Left colon (tissue), 2 donors: ENCODE results near the gene DEGS2. TPM values are rescaled to one million over a fixed set of nuclear protein-coding genes. Genes with fewer than 3 reads are reported as not detected.
"Not testable (repeated sequence)": the region's sequence is repeated elsewhere in the genome, so short reads cannot be mapped to it uniquely, and the experiment has no call there.

Experiments
- ATAC-seq: fragments of 200-7000 bp; cut with Tn5 transposase; one replicate; pipeline ENCODE4 v1.9.1; 2020; ENCODE audit warnings: mild to moderate bottlenecking, moderate library complexity
- DNase-seq, 2 donors: peaks; one replicate each; pipeline ENCODE4 v3.0.0-alpha.2; 2020
- intact Hi-C, 2 donors: fragments of 100-400 bp; cut with DNase I in 1 of 2; cut with micrococcal nuclease in 1 of 2; formaldehyde crosslinking; loops; one replicate each; pipeline versions ENCODE4 v1.11.2 to v1.14.0; 2022; cut with DNase I, micrococcal nuclease
- long read RNA-seq: library from polyadenylated mRNA; unstranded; transcript quantifications from one replicate; pipeline ENCODE4 v2.0.0, GENCODE V29; 2021
- total RNA-seq, 2 donors: library from RNA; stranded (reverse); fragmentation: NEBNext Ultra II Directional; extraction: Animal tissue kit (Norgen Biotek cat#: 25700); gene quantifications; one replicate each; pipeline ENCODE4 v1.2.1, GENCODE V29; 2021
- donor health status: DM: no; HTN: no; CAD: no.
- donor health status: DM: yes; HTN: yes; CAD: no.

The DEGS2 gene
- 10 to 100 TPM; 25.0 to 36.9 TPM for total RNA-seq
- long read RNA-seq, full-length matches to known transcripts = 45 of 54 reads
- long read RNA-seq, partial matches to known transcripts = 5 of 54 reads
- long read RNA-seq, other reads (novel, unspliced or antisense) = 4 of 54 reads

DNA sequence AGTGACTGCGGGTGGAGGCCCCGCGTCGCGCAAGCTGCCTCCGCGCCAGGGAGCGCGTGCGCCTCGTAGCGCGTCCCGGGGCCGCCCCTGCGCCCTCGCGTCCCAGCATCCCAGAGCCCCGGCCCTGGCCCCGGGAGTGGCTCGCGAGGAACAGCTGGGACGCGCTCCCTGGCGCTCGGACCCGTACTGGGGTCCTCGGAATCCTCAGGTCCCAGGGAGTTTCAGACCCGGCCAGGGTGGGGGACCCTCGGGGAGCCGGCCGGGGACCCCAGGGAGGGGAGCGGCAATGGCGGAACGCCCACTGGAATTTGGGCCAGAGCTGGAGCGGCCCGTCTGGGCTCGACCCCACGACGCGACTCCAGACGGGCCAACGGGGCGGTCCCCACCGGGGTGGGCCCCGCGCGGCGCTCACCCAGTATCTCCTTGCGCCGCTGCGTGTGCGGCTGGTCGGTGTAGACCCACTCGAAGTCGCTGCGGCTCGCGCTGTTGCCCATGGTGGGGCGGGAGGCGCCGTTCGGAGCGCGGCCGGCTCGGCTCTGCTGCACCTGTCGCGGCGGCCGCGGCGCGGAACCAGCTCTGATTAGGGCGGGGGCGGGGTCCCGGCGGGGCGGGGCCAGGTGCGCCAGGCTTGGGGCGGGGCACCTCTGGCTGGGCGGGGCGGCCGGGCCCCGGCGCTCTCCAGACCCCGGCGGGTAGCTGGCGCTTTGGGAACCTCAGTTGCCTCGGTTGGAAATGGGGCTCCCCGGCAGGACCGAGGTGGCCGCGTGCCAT lies at the start of gene DEGS2:
Gene DEGS2 (minus strand): TSS at position 552 of the 771 bp plus-strand sequence. CDS start 58 bp downstream, at position 494.
- DNase-seq = peak; percentile 52 to 85
- intact Hi-C loops = no loop called here
- peak; percentile 71 for ATAC-seq

DNA sequence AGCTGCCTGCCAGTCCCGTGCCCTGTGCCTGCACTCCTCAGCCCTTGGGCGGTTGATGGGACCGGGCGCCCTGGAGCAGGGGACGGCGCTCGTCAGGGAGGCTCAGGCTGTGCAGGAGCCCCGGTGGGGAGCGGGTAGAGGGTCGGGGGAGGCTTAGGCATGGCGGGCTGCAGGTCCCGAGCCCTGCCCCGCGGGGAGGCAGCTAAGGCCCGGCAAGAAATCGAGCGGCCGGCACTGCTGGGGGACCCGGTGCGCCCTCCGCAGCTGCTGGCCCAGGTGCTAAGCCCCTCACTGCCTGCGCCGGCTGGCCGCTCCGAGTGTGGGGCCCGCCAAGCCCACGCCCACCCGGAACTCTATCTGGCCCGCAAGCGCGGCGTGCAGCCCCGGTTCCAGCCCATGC lies 48.7 kb upstream of the DEGS2 start:
- DNase-seq, intact Hi-C loops, ATAC-seq: not testable (repeated sequence)

DNA sequence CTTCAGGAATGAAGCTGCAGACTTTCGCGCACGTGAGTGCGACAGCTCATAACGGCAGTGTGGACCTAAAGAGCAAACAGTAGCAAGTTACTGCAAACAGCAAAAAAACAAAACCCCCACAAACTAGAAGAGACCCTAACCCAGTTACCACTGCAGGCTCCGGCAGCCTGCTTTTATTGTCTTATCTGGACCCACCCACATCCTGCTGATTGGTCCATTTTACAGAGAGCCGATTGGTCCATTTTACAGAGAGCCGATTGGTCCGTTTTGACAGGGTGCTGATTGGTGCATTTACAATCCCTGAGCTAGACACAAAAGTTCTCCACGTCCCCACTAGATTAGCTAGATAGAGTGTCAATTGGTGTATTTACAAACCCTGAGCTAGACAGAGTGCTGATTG lies 48.1 kb upstream of the DEGS2 start:
- DNase-seq, ATAC-seq, intact Hi-C loops: not testable (repeated sequence)

DNA sequence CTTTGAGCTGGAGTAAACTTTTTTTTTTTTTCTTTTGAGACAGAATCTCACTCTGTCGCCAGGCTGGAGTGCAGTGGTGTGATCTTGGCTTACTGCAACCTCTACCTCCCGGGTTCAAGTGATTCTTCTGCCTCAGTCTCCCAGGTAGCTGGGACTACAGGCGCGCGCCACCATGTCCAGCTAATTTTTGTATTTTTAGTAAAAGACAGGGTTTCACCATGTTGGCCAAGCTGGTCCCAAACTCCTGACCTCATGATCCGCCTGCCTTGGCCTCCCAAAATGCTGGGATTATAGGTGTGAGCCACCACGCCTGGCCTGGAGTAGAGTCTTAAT lies 45.4 kb upstream of the DEGS2 start:
- intact Hi-C loops, DNase-seq, ATAC-seq: not testable (repeated sequence)

DNA sequence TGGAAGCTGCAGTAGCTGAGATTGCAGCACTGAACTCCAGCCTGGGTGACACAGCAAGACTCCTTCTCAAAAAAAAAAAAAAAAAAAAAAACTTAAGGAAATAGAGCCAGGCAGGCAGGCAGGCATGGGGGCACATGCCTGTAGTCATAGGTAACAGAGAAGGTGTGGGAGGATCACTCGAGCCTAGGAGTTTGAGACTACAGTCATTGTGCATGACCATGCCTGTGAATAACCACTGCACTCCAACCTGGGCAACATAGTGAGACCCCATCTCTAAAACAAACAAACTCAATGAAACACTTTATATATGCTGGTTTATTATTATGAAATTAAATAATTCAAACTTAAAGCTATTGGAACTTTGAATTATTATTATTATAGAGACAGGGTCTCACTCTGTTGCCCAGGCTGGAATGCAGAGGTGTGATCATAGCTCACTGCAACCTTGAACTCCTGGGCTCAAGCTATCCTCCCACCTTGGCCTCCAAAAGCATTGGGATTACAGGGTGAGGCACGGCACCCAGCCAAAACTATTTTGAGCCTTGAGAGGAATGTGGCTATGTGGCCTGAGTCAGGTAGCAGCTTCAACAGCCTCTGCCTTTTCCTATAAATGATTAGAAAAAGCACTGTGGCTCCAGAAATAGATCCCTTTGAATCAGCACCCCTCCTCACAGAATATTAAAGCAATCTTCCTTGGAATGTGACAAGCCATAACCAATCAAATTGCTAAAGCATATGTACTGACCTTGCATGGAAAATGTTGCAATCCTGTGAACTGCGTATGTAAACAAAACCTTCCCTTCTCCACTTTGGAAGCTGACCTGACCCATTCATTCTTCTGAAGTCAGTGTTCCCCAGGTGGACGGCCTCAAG lies 44.8 kb upstream of the DEGS2 start:
- DNase-seq = no peak
- intact Hi-C loops = no loop called here

DNA sequence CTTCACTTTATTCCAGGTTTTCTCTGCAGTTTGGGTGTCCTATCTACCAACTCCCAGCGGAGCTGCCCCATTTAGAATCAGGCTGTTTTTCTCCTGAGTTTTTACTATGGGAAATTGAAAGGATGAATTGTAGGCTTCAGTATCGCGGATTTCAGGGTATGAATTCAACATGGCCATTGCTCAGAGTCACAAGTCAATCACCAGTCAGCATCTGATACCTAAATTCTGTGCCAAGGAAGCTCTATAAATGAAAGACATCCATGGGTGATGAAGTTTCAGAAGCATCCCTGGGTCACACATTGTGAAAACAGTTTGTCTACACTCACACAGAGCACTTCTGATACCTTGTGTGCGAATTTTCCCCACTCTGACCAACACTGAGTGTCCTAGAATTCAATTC lies 43.7 kb upstream of the DEGS2 start:
- ATAC-seq (no peak), DNase-seq (no peak)
- intact Hi-C loops = no loop called here

More for the DNA sequence above, 44.8 kb upstream of the DEGS2 start:
- ATAC-seq = peak; percentile 79

DNA sequence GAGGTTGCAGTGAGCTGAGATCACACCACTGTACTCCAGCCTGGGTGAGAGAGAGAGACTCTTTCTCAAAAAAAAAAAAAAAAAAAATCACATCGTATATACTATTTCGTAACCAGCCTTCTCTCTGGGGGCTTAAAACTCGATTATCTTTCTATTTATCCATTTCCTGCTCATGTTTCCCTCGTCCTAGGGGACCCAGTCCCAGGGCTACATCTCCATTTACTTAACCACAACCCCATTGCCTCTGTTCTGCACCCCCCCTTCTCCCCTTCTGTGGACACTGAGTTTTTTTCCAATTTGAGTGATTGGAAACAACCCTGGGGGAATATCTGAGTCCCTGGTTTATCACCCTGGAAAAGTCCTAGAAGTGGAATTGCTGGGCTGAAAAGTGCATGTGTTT lies 43.3 kb upstream of the DEGS2 start:
- DNase-seq (no peak), ATAC-seq (no peak)
- intact Hi-C loops = no loop called here

DNA sequence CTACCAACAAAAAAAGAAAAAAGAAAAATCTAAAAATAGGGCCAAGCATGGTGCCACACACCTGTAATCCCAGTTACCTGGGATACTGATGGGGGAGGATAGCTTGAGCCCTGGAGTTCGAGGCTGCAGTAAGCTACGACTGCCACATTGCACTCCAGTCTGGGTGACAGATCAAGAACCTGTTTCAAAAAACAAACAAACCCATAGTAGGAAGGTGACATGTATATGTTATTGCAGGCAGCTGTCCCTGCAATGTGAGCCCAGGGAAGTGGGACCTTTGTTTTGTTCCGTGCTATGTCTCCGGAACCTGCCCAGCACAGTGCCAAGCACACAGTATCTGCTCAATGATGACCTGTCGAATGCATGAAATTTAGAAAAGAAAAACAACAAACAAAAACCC lies 42.3 kb upstream of the DEGS2 start:
- DNase-seq (no peak), ATAC-seq (peak; percentile 39)
- intact Hi-C loops = no loop called here

DNA sequence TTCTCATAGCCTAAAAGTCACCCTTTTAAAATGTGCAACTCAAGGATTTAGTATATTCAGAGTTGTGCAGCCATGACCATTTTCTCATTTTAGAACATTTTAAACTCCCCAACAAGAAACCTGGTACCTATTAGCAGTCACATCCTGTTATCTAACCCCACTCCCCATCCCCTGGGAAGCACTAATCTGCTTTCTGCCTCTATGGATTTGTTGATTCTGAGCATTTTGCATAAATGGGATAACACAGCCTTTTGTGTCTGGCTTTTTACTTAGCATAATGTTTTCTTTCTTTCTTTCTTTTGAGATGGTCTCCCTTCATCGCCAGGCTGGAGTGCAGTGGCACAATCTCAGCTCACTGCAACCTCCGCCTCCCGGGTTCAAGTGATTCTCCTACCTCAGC lies 40.9 kb upstream of the DEGS2 start:
- no peak for ATAC-seq
- no peak for DNase-seq
- intact Hi-C loops = no loop called here

DNA sequence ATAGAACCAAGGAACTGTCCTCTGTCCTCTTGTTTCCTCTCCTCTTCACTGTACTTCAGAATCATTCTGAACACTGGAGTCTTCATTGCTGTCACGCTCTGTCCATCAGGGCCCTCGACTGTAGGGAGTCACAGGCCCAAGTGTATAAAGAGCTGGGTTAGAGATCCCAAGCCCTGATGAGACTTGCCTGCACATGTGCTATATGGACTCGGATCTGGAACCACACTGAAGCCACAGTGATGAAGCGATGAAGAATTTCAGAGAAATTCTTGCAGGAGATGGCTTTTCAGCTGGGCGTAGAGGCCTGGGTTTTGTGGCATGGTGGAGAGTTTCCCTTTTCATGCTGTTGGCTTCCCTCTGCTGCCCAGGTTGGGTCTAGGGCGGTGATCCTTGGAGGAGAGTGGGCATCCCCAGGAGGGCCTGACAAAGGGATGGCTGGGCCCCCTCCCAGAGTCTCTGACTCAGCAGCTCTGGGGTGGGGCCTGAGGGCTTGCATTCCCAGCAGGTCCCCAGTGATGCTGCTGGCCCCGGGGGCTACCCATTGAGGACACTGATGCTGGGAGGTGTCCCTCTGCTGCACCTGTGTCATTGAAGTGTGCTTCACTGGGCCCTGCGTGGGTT lies 39.9 kb upstream of the DEGS2 start:
- DNase-seq (no peak), ATAC-seq (no peak)
- intact Hi-C loops = no loop called here

DNA sequence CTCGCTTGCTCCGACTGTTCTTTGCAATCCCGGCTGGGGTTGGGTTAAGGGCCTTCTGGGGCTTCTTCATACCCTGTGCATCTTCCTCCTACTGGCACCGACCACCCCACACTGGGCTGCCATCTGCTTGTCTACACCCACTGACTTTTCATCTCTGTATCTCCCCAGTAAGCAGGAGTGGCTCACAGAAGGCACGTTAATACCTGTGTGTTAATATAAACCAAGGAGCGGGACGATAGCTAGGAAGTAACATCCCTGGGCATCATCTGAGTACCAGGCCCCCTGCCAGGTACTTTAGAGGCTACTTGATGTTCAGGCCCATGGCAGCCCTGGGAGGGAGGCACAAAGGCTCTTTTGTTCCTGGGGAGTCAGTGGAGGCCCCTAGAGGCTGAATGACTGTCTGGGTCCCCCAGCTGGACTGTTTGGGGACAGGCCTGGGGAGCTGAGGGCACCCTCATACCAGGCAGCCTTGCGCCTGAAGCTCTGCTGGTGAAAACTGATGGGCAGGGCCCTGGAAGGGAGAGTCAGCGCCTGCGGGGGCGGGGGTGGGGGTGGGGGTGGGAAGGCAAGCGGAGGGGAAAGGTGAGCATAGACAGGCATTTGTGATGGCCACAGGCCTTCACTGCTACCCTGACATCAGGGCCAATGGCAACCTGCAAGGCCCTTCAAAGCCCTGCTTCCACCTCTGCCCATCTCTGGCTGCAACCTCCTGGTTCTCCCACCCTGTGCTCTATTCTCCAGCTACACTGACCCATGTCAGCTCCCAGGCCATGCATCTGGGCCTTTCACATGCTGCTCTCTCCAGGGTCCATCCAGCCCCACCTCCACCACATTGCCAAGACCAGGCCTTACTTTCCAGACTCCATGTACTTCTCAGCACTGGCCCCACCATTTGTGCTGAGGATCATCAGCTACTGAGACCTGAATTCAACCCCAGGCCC lies 34.2 kb upstream of the DEGS2 start:
- ATAC-seq = no peak
- intact Hi-C loops = loop anchor here in 1 of 2 donors (5.0 kb wide), 1 partner anchor 206 kb away; no protein-coding TSS in a partner anchor
- peak in 1 of 2 donors; percentile 21 for DNase-seq

DNA sequence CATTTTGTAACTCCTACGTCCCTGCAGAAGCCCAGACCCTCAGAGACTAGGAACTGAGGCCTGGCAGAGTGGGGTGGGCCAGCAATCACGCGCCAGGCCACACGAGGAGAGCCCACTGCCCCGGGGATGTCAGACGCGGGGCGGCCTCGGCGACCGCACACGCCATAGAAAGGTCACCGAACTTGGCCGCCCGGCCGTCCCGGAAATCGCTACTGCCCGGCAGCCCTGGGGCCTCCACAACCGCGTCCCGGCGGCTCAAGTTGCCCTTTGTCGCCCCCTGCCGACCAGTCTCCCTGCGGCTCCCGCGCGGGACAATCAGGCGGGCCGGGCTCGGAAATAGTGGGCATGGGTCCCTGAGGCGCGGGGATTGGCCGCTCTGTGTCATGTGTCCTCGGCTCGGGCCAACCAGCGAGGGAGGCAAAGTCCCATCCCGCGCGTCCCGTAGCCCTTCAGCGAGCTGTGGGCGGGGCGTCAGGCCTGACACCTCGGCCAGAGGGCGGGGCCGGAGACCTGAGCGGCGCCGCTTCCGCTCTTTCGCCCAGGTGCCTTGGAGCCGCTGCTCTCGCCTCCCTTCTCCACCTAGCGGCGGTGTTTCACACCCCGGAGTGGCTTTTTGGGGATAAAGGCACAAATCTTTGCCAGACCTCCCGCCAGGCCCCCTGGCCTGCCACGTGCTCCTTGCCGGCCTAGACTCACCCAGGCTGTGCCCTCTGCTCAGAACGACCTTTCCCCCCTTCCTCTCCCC lies 33.4 kb upstream of the DEGS2 start:
- intact Hi-C loops = loop anchor here in 1 of 2 donors (5.0 kb wide), 1 partner anchor 206 kb away; no protein-coding TSS in a partner anchor
- ATAC-seq (peak; percentile 98), DNase-seq (peak; percentile 99)

DNA sequence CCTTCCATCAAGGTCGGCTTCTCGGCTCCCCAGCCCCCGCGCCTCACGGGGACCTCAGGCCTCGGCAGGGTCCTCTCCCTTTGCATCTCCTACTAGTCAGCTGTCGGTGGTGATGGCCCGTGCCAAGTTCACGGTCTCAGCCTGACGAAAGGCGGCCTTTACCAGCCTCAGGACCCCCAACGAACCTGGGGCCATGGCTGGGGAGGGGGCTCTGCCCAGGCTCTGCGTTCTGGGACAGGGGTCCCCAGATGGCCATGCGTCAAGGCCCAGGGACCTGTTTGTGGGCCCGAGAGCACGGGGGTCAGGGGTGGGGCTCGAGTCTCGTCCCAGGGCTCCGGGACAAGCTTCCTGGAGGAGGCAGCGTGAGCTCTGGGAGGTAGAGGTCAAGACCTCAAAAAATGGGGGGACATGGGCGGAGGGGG lies 32.8 kb upstream of the DEGS2 start:
- intact Hi-C loops = loop anchor here in 1 of 2 donors (5.0 kb wide), 1 partner anchor 205 kb away; no protein-coding TSS in a partner anchor
- DNase-seq = peak; percentile 32 to 36

DNA sequence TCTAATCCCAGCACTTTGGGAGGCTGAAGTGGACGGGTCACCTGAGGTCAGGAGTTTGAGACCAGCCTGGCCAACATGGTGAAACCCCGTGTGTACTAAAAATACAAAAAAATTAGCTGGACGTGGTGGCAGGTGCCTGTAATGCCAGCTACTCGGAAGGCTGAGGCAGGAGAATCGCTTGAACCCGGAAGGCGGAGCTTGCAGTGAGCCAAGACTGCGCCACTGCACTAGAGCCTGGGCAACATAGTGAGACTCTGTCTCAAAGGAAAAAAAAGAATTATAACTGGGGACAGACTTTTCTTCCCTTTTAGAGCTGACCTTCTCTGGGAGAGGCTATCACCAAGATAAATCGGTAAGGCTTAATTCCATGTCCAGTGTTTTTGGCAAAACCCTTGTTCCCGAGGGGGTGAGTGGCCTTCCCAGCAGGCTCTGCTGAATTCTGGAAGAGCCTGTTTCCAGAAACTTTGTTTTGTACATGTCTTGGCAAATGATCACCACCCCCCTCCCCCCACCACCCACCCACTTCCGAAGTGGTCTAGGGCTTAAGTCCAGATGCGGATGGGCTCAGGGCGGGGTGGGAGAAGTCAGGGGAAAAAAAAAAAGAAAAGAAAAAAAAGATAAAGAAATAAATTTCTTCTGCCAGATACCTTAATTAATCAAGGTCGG lies 32.3 kb upstream of the DEGS2 start:
- intact Hi-C loops = loop anchor here in 1 of 2 donors (5.0 kb wide), 1 partner anchor 204 kb away; no protein-coding TSS in a partner anchor
- no peak for DNase-seq
- no peak for ATAC-seq

More for the DNA sequence above, 32.8 kb upstream of the DEGS2 start:
- no peak for ATAC-seq

DNA sequence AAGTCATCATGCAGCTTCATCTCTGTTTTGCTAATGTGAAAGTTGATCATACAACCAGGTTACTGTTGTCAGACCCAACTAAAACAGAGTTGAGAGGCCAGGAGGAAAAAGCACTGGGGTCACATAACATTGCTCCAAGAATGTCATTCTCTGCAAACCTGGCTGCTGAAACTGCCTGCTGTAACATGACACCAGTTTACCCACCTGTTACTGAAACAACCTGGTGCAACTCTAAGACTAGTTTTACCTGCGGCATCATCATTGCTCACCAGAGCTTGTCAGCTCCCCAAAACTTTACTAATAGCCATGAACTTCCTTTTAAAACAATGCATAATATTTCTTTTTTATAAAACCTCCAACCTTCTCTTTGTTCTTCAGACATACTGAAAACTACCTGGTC lies 30.7 kb upstream of the DEGS2 start:
- intact Hi-C loops = loop anchor here in 1 of 2 donors (5.0 kb wide), 1 partner anchor 203 kb away; no protein-coding TSS in a partner anchor
- ATAC-seq (no peak), DNase-seq (no peak)

DNA sequence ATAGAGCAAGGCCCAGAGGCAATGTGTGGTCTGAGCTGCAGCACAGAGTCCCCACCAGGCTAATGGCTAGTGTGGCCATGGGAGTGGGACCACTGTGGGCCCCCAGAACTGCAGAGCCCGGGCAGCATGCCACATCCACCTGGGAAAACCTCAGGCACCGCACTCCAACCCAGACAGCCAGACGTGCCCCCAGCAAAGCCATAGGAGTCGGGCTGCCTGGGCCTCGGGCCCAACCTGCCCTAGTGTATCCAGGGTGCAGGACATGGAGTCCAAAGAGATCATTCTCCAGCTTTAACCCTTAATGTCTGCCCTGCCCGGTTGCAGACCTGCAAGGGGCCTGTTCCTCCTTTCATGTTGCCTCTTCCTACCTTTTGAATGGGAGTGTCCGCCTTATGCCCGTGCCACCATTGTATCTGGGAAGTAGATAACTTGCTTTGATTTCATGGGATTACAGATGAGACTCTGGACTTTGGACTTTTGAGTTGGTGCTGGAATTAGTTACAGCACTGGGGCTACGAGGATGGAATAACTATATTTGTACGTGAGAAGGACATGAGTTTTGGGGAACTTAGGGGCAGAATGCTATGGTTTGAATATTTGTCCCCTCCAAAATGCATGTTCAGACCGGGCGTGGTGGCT lies 29.1 kb upstream of the DEGS2 start:
- intact Hi-C loops = no loop called here
- peak; percentile 12 for ATAC-seq
- no peak for DNase-seq
